ENCODE results near the gene RNF41.

- TF ChIP-seq ELF4 (IDR thresholded peaks at IDR 0.05) (no peak), LEF1 (IDR thresholded peaks at IDR 0.05; ENCODE audit: borderline replicate concordance) (no peak), ZNF384 (IDR thresholded peaks at IDR 0.05) (no peak), FOXK2 (IDR thresholded peaks at IDR 0.05) (no peak), SUZ12 (IDR thresholded peaks at IDR 0.05) (no peak), HDGF (IDR thresholded peaks at IDR 0.05; ENCODE audit: borderline replicate concordance) (no peak), FOXA1 (IDR thresholded peaks at IDR 0.05) (no peak), BHLHE40 (IDR thresholded peaks at IDR 0.05; ENCODE audit: borderline replicate concordance) (no peak), CTBP1 (IDR thresholded peaks at IDR 0.05; ENCODE audit: borderline replicate concordance) (no peak), SP1 (IDR thresholded peaks at IDR 0.05) (no peak)
- TF ChIP-seq, protein P1, sequence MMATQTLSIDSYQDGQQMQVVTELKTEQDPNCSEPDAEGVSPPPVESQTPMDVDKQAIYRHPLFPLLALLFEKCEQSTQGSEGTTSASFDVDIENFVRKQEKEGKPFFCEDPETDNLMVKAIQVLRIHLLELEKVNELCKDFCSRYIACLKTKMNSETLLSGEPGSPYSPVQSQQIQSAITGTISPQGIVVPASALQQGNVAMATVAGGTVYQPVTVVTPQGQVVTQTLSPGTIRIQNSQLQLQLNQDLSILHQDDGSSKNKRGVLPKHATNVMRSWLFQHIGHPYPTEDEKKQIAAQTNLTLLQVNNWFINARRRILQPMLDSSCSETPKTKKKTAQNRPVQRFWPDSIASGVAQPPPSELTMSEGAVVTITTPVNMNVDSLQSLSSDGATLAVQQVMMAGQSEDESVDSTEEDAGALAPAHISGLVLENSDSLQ (IDR thresholded peaks at IDR 0.05), result no peak
Measured at GRCh38 chr12:56188131-56188777, 33.5 kb downstream of the RNF41 start.
